OCI-LY7 (cell line): ENCODE data around the gene LEMD1. TPM values are rescaled to one million over a fixed set of nuclear protein-coding genes. Genes with fewer than 3 reads are reported as not detected.
A peak's percentile ranks its signal among the peaks of the same experiment; 100 is the strongest.
"Not testable (repeated sequence)": the region's sequence is repeated elsewhere in the genome, so short reads cannot be mapped to it uniquely, and the experiment has no call there.

Experiments used
- BruUV-seq: library from RNA; stranded (reverse); fragments of 400-500 nt; replicated peaks from 2 replicates; lab custom pipeline; 2021; lab: Mats Ljungman, UMichigan
- CTCF ChIA-PET: fragments of 300-600 bp; sonication (Branson Sonifier 250); formaldehyde crosslinking; loops from one replicate; lab custom pipeline; 2022; ENCODE audit warnings: antibody characterized with exemption; ENCODE audit not compliant: unreplicated experiment; lab: Charles Lee
- POLR2A ChIA-PET: fragments of 300-600 bp; sonication (Branson Sonifier 250); formaldehyde crosslinking; loops from one replicate; lab custom pipeline; 2022; ENCODE audit warnings: antibody characterized with exemption; lab: Charles Lee
- DNase-seq: peaks from one replicate; pipeline ENCODE4 v3.0.0-alpha.2; 2015; ENCODE audit warnings: low spot score
- H2AFZ ChIP-seq: fragments of 200-600 bp; sonication (generic), shearing (Covaris generic); 2 replicates; pipeline ENCODE4 v1.6.1; 2014; ENCODE audit warnings: mild to moderate bottlenecking, antibody characterized with exemption, low read length, moderate library complexity
- H3K27ac ChIP-seq: fragments of 200-600 bp; sonication (generic); 2 replicates; pipeline ENCODE4 v1.5.1; 2014; ENCODE audit warnings: mixed run types, low read depth, mild to moderate bottlenecking, moderate library complexity, low read length, inconsistent platforms; ENCODE audit not compliant: poor library complexity, severe bottlenecking
- H3K36me3 ChIP-seq: fragments of 200-600 bp; sonication (generic); 2 replicates; pipeline ENCODE4 v1.6.1; 2014; ENCODE audit warnings: mild to moderate bottlenecking, antibody characterized with exemption, low read length, moderate library complexity, mixed read lengths; ENCODE audit not compliant: insufficient read depth
- H3K4me1 ChIP-seq: fragments of 200-600 bp; sonication (generic); 2 replicates; pipeline ENCODE4 v1.5.1; 2014; ENCODE audit warnings: mild to moderate bottlenecking, low read length; ENCODE audit not compliant: insufficient read depth, poor library complexity, severe bottlenecking
- H3K4me2 ChIP-seq: fragments of 200-600 bp; sonication (generic); 2 replicates; pipeline ENCODE4 v1.6.1; 2014; ENCODE audit warnings: mild to moderate bottlenecking, low read length
- H3K4me3 ChIP-seq: fragments of 200-600 bp; sonication (generic); 2 replicates; pipeline ENCODE4 v1.5.1; 2014; ENCODE audit warnings: mild to moderate bottlenecking, low read depth, low read length; ENCODE audit not compliant: poor library complexity, severe bottlenecking
- H3K79me2 ChIP-seq: fragments of 200-600 bp; sonication (generic); 2 replicates; pipeline ENCODE4 v1.6.1; 2016; ENCODE audit warnings: low read depth, mild to moderate bottlenecking, low read length, moderate library complexity, mixed read lengths; ENCODE audit not compliant: insufficient read depth
- H3K9me2 ChIP-seq: fragments of 200-600 bp; sonication (generic); 2 replicates; pipeline ENCODE4 v1.6.1; 2016; ENCODE audit warnings: mild to moderate bottlenecking, low read length, mixed read lengths; ENCODE audit not compliant: insufficient read depth
- H3K9me3 ChIP-seq: fragments of 200-600 bp; sonication (generic); 2 replicates; pipeline ENCODE4 v1.6.1; 2014; ENCODE audit warnings: mild to moderate bottlenecking, mixed run types, low read length, mixed read lengths
- H4K20me1 ChIP-seq: fragments of 200-600 bp; sonication (generic); 2 replicates; pipeline ENCODE4 v1.6.1; 2014; ENCODE audit warnings: mild to moderate bottlenecking, antibody characterized with exemption, low read length, moderate library complexity, mixed read lengths; ENCODE audit not compliant: insufficient read depth
- EZH2phosphoT487 ChIP-seq: fragments of 200-600 bp; sonication (generic); IDR thresholded peaks from 2 replicates; pipeline ENCODE4 v1.6.1; 2018; ENCODE audit warnings: low read depth, borderline replicate concordance, mild to moderate bottlenecking, mixed run types, antibody characterized with exemption, low read length, moderate library complexity, mixed read lengths
- intact Hi-C: fragments of 100-400 bp; cut with micrococcal nuclease; formaldehyde crosslinking; loops from one replicate; pipeline ENCODE4 v1.10.0; 2022; ENCODE audit not compliant: unreplicated experiment
- total RNA-seq, 2 experiments: library from RNA; depleted of rRNA in 1 of 2; stranded (reverse); fragments of >200 nt in 1 of 2; shearing (Covaris generic) in 1 of 2; gene quantifications; 2 replicates each; pipeline ENCODE4 v1.2.3, GENCODE V29; 2014 to 2022
- TF ChIP-seq, protein P1 (sequence below): fragments of 200-600 bp; sonication (generic); conservative IDR thresholded peaks from 2 replicates; pipeline ENCODE4 v1.5.1; 2014; ENCODE audit warnings: mild to moderate bottlenecking, antibody characterized with exemption, low read length, moderate library complexity, mixed read lengths

The LEMD1 gene
- total RNA-seq, 2 experiments from 2014 or later = 0.44 to 0.63 TPM

- no peak overlapping the region for H3K4me3 ChIP-seq
- no peak overlapping the region for H3K27ac ChIP-seq
- H3K9me3 ChIP-seq = no peaks in the 10 kb centered on the region
- no peaks in the 10 kb centered on the region for H3K9me2 ChIP-seq
- H3K4me1 ChIP-seq = peaks cover 64% of the 10 kb centered on the region
- no peaks in the 10 kb centered on the region for H4K20me1 ChIP-seq
- CTCF ChIA-PET = no interaction called here
- BruUV-seq = no TSS peak
- H3K4me2 ChIP-seq = peak overlapping the region; percentile 10; the same call in 1 of the 2 replicates
- H3K36me3 ChIP-seq = no peaks in the 10 kb centered on the region
- intact Hi-C loops = loop anchor here (5.0 kb wide), 2 partner anchors 82 to 162 kb away; no protein-coding TSS in a partner anchor
- no peak overlapping the region for H2AFZ ChIP-seq
- no peaks in the 10 kb centered on the region for H3K79me2 ChIP-seq
- TF ChIP-seq, protein P1, sequence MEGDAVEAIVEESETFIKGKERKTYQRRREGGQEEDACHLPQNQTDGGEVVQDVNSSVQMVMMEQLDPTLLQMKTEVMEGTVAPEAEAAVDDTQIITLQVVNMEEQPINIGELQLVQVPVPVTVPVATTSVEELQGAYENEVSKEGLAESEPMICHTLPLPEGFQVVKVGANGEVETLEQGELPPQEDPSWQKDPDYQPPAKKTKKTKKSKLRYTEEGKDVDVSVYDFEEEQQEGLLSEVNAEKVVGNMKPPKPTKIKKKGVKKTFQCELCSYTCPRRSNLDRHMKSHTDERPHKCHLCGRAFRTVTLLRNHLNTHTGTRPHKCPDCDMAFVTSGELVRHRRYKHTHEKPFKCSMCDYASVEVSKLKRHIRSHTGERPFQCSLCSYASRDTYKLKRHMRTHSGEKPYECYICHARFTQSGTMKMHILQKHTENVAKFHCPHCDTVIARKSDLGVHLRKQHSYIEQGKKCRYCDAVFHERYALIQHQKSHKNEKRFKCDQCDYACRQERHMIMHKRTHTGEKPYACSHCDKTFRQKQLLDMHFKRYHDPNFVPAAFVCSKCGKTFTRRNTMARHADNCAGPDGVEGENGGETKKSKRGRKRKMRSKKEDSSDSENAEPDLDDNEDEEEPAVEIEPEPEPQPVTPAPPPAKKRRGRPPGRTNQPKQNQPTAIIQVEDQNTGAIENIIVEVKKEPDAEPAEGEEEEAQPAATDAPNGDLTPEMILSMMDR = no peak
- TF ChIP-seq EZH2phosphoT487 = no peak
- POLR2A ChIA-PET = no interaction called here
- DNase-seq = no peak
Observed at GRCh38 chr1:205434738-205435137, 12.9 kb upstream of the LEMD1 start.

DNA sequence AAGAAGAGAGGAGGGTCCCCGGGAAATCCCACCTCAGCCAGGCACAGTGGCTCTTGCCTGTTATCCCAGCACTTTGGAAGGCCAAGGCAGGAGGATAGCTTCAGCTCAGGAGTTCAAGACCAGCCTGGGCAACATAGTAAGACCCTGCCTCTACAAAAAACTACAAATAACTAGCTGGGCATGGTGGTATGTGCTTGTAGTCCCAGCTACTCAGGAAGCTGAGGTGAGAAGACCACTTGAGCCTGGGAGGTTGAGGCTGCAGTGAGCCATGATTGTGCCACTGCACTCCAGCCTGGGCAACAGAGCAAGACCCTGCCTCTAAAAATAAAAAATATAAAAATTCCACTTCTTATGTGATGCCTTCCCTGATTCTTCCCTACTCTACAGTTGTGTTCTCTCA, 10.8 kb upstream of the LEMD1 start:
- H4K20me1 ChIP-seq, H3K4me2 ChIP-seq, POLR2A ChIA-PET, H3K9me3 ChIP-seq, H2AFZ ChIP-seq, DNase-seq, BruUV-seq, H3K79me2 ChIP-seq, CTCF ChIA-PET, H3K9me2 ChIP-seq, H3K4me3 ChIP-seq, H3K36me3 ChIP-seq, H3K27ac ChIP-seq: not testable (repeated sequence)
- intact Hi-C loops = loop anchor here (5.0 kb wide), 2 partner anchors 80 to 160 kb away; no protein-coding TSS in a partner anchor
- H3K4me1 ChIP-seq = peaks cover 48% of the 10 kb centered on the region

DNA sequence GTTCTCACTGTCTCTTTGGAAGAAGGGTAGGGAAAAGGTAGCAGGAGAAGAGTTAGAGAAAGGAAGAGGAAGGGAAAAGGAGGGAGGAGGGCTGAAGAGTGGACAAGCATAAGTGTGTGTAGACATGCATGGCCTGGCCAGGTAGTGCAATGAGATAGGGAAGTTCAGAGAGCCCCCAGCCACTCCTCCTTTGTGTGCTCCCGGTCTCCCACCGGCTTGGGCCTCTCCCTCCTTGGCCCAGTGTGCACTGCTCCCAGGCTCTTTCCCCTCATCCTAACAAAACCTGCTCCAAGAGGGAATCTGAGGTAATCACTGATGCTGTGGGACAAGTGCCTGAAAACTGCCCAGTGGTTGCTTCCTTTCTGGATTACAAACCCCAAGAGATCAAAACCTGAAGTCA, 10.3 kb upstream of the LEMD1 start:
- Histone ChIP-seq H3K36me3 (no peaks in the 10 kb centered on the region), H3K9me3 (no peaks in the 10 kb centered on the region), H3K79me2 (no peaks in the 10 kb centered on the region), H3K27ac (no peak overlapping the region), H4K20me1 (no peaks in the 10 kb centered on the region), H2AFZ (no peak overlapping the region), H3K9me2 (no peaks in the 10 kb centered on the region), H3K4me2 (no peak overlapping the region), H3K4me3 (no peak overlapping the region), H3K4me1 (peaks cover 42% of the 10 kb centered on the region)
- no peak for DNase-seq
- BruUV-seq = no TSS peak
- ChIA-PET POLR2A (interaction anchor here (0.6 kb wide), 1 partner anchor 59 kb away, joined by 7 read pairs; no protein-coding TSS in a partner anchor), CTCF (no interaction called here)
- TF ChIP-seq, protein P1 = no peak
- intact Hi-C loops = loop anchor here (5.0 kb wide), 2 partner anchors 80 to 160 kb away; no protein-coding TSS in a partner anchor
